GM12864 (cell line): ENCODE results near the gene OGN.
"Not testable (repeated sequence)": the region's sequence is repeated elsewhere in the genome, so short reads cannot be mapped to it uniquely, and the experiment has no call there.

Source experiments
- DNase-seq: peaks from one replicate; pipeline ENCODE4 v3.0.0-alpha.2; 2011; ENCODE audit warnings: low read depth
- H3K4me3 ChIP-seq: 2 replicates; pipeline ENCODE4 v1.5.1; 2011; ENCODE audit warnings: mild to moderate bottlenecking, low read depth, low read length, control low read depth
- CTCF ChIP-seq: IDR thresholded peaks from 2 replicates; pipeline ENCODE4 v1.5.1; 2011; ENCODE audit warnings: low read depth, mild to moderate bottlenecking, moderate library complexity, low read length, control low read depth, inconsistent platforms; ENCODE audit errors: missing control alignments

Gene OGN

GRCh38 chr9:92423612-92424011 is 19.2 kb upstream of the OGN start:
- no peak for DNase-seq
- no peak for TF ChIP-seq CTCF
- H3K4me3 ChIP-seq = no peak overlapping the region

- DNase-seq = no peak
- no peak for TF ChIP-seq CTCF
- no peak overlapping the region for H3K4me3 ChIP-seq
These were observed 18.4 kb upstream of the OGN start for GRCh38 chr9:92422611-92423338.

- DNase-seq = no peak
- H3K4me3 ChIP-seq = no peak overlapping the region
- no peak for TF ChIP-seq CTCF
These were observed 10.2 kb upstream of the OGN start for GRCh38 chr9:92414566-92414965.

GRCh38 chr9:92411157-92411556 is 6.8 kb upstream of the OGN start:
- H3K4me3 ChIP-seq, DNase-seq: not testable (repeated sequence)

- no peak for TF ChIP-seq CTCF
- DNase-seq = no peak
- H3K4me3 ChIP-seq = no peak overlapping the region
These were observed 4.5 kb upstream of the OGN start for GRCh38 chr9:92408747-92409478.

- TF ChIP-seq CTCF = no peak
- DNase-seq = no peak
- no peak overlapping the region for H3K4me3 ChIP-seq
These were observed 3.4 kb upstream of the OGN start for GRCh38 chr9:92407818-92408217.

- no peak for TF ChIP-seq CTCF
- DNase-seq = peak; percentile 43
- no peak overlapping the region; the same call in 1 of the 2 replicates for H3K4me3 ChIP-seq
These were observed 2.1 kb upstream of the OGN start for GRCh38 chr9:92406477-92406876.
